HG03469 (cell line): Measurements from ENCODE around the gene NIPAL1.
"Not testable (repeated sequence)": the region's sequence is repeated elsewhere in the genome, so short reads cannot be mapped to it uniquely, and the experiment has no call there.

Source experiments
- ATAC-seq: cut with Tn5 transposase; IDR thresholded peaks from one replicate; pipeline ENCODE4 v1.9.1; 2021; ENCODE audit warnings: mild to moderate bottlenecking, moderate library complexity, moderate number of reproducible peaks; ENCODE audit not compliant: unreplicated experiment

NIPAL1 gene

GRCh38 chr4:48016141-48017107 is at the start of gene NIPAL1, which contains the start of gene CNGA1:
Gene NIPAL1, plus strand, starts transcription at chr4:48016772. Its CDS starts 68 bp downstream, at chr4:48016840.
Gene CNGA1, minus strand, starts transcription at chr4:48016681. Its CDS starts 63,992 bp downstream, at chr4:47952689.
- peak; percentile 86 for ATAC-seq

GRCh38 chr4:47968847-47969246 is 47.7 kb upstream of the NIPAL1 start:
- ATAC-seq, result no peak

GRCh38 chr4:47972181-47972580 is 44.4 kb upstream of the NIPAL1 start:
- peak; percentile 96 for ATAC-seq

- ATAC-seq, result no peak
Measured at GRCh38 chr4:47972721-47973120, 43.9 kb upstream of the NIPAL1 start.

GRCh38 chr4:47974566-47974965 is 42.0 kb upstream of the NIPAL1 start:
- ATAC-seq, result no peak

- ATAC-seq, result no peak
Measured at GRCh38 chr4:47990145-47990544, 26.4 kb upstream of the NIPAL1 start.

- not testable (repeated sequence) for ATAC-seq
Measured at GRCh38 chr4:47992475-47992874, 24.1 kb upstream of the NIPAL1 start.

GRCh38 chr4:47996021-47996420 is 20.6 kb upstream of the NIPAL1 start:
- no peak for ATAC-seq

- ATAC-seq, result no peak
Measured at GRCh38 chr4:48002267-48002666, 14.3 kb upstream of the NIPAL1 start.

GRCh38 chr4:48003568-48003967 is 13.0 kb upstream of the NIPAL1 start:
- ATAC-seq, result not testable (repeated sequence)

GRCh38 chr4:48005781-48006180 is 10.8 kb upstream of the NIPAL1 start:
- no peak for ATAC-seq

- ATAC-seq, result no peak
Measured at GRCh38 chr4:48008021-48008596, 8.5 kb upstream of the NIPAL1 start.

- not testable (repeated sequence) for ATAC-seq
Measured at GRCh38 chr4:48010906-48011305, 5.7 kb upstream of the NIPAL1 start.

- ATAC-seq, result no peak
Measured at GRCh38 chr4:48011722-48012121, 4.8 kb upstream of the NIPAL1 start.

- ATAC-seq, result no peak
Measured at GRCh38 chr4:48012824-48013223, 3.7 kb upstream of the NIPAL1 start.

GRCh38 chr4:48015216-48015615 is 1.4 kb upstream of the NIPAL1 start:
- ATAC-seq, result no peak

GRCh38 chr4:48015678-48016077 is 894 bp upstream of the NIPAL1 start:
- ATAC-seq, result no peak

GRCh38 chr4:48017108-48017571 is 568 bp downstream of the NIPAL1 start:
- ATAC-seq, result no peak

- no peak for ATAC-seq
Measured at GRCh38 chr4:48018112-48018511, 1.5 kb downstream of the NIPAL1 start.

GRCh38 chr4:48021100-48021499 is 4.5 kb downstream of the NIPAL1 start:
- no peak for ATAC-seq

GRCh38 chr4:48022192-48022799 is 5.7 kb downstream of the NIPAL1 start:
- no peak for ATAC-seq
